Pancreas (tissue), 10 donors: ENCODE measurements around the gene PSMD5. TPM values are rescaled to one million over a fixed set of nuclear protein-coding genes. Genes with fewer than 3 reads are reported as not detected.

ENCODE experiments used
- ATAC-seq, 4 donors: fragments of 200-7000 bp; cut with Tn5 transposase; one replicate each; pipeline versions ENCODE4 v1.8.0 to v1.9.1; 2020; ENCODE audit warnings: mild to moderate bottlenecking in 4 of 4, moderate library complexity in 4 of 4
- DNase-seq, 6 donors: peaks; one replicate each; pipeline ENCODE4 v3.0.0-alpha.2; 2020
- FAIRE-seq: peaks from 2 replicates; lab custom pipeline; 2012; peaks lifted over from hg19 to GRCh38; lab: Jason Lieb, UNC
- H3K27ac ChIP-seq, 4 donors: fragments of 200-600 bp; sonication (generic); 1 replicate in 3 of 4; 2 replicates in 1 of 4; pipeline versions ENCODE4 v1.5.0 to v1.8.0; 2020
- H3K27me3 ChIP-seq, 4 donors: fragments of 200-600 bp; one replicate each; pipeline ENCODE4 v1.8.0; 2021
- H3K36me3 ChIP-seq, 3 donors: fragments of 200-600 bp; sonication (generic) in 1 of 3; one replicate each; pipeline versions ENCODE4 v1.5.0 to v1.8.0; 2020 to 2021
- H3K4me1 ChIP-seq, 3 donors: fragments of 200-600 bp; one replicate each; pipeline ENCODE4 v1.8.0; 2021
- H3K4me3 ChIP-seq, 4 donors: fragments of 200-600 bp; sonication (generic) in 2 of 4; one replicate each; pipeline versions ENCODE4 v1.5.0 to v1.8.0; 2020 to 2021
- H3K9me3 ChIP-seq, 4 donors: fragments of 200-600 bp; one replicate each; pipeline ENCODE4 v1.8.0; 2021
- CTCF ChIP-seq, 4 donors: fragments of 200-600 bp; sonication (generic) in 3 of 4; IDR thresholded peaks; one replicate each; pipeline versions ENCODE4 v1.5.0 to v1.8.0; 2021; ENCODE audit warnings: antibody characterized with exemption in 4 of 4
- WGBS, 2 donors: extraction: QIAGEN DNeasy Blood & Tissue Kit; methylation state at CpG; one replicate each; pipeline ENCODE4 v1.1.7; 2013; 5-methylcytosine and 5-hydroxymethylcytosine counted together
- intact Hi-C, 3 donors: fragments of 100-400 bp; cut with DNase I; formaldehyde crosslinking; loops; one replicate each; pipeline versions ENCODE4 v1.11.1 to v1.14.2; 2022
- polyA plus RNA-seq, 2 donors: library from polyadenylated mRNA; stranded (reverse); fragments of 200-250 nt; gene quantifications; one replicate each; pipeline ENCODE4 v1.2.3, GENCODE V29; 2013
- total RNA-seq, 6 donors: library from RNA; stranded (reverse); fragmentation: NEBNext Ultra II Directional in 4 of 6; extraction: Animal tissue kit (Norgen Biotek cat#: 25700) in 4 of 6; gene quantifications; one replicate each; pipeline versions ENCODE4 v1.2.1 to v1.2.4, GENCODE V29; 2021 to 2023
- donor health status: healthy with polysubstance abuse.
- donor health status: DM: no; HTN: no; CAD: no; lungs with moderate emphysema.
- donor health status: DM: no; HTN: no; CAD: no.
- donor health status: control.
- donor health status: control.
- donor health status: Bipolar disorder and iron deficiency.
- donor health status: DM: yes; HTN: yes; CAD: no.
- donor health status: DM: no; HTN: no; CAD: no.
- donor health status: DM: no; HTN: no; CAD: no.
- donor health status: DM: yes; HTN: yes; CAD: no.

The PSMD5 gene
- total and polyA plus RNA-seq, 8 donors: 5.8 to 33.0 (median 20.7) TPM

- H3K4me1 ChIP-seq: peaks cover 0 to 3% (median 0%) of the 10 kb centered on the region in 3 donors
- H3K27ac ChIP-seq: peak overlapping the region; percentile 68 to 83 (median 69)
- no peaks in the 10 kb centered on the region for H3K27me3 ChIP-seq
- WGBS, 2 donors: 3 to 6% methylated on average over 11 of the region's 11 CpGs
- no peaks in the 10 kb centered on the region for H3K9me3 ChIP-seq
- intact Hi-C loops: no loop called here
- no peak for DNase-seq
- peak; percentile 19 to 52 (median 33) for ATAC-seq
- no peaks in the 10 kb centered on the region for H3K36me3 ChIP-seq
- no peak for TF ChIP-seq CTCF (IDR thresholded peaks at IDR 0.05)
- FAIRE-seq: no peak
- H3K4me3 ChIP-seq: peak overlapping the region in 2 of 4 donors; percentile 26 to 57
These were observed 25.6 kb upstream of the PSMD5 start for GRCh38 chr9:120868339-120868675.

- H3K36me3 ChIP-seq: no peaks in the 10 kb centered on the region
- peak overlapping the region; percentile 68 to 83 (median 69) for H3K27ac ChIP-seq
- intact Hi-C loops: no loop called here
- 83 to 84% methylated on average over 15 of the region's 15 CpGs for WGBS, 2 donors
- H3K4me3 ChIP-seq: peak overlapping the region in 2 of 4 donors; percentile 26 to 57
- FAIRE-seq: no peak
- H3K4me1 ChIP-seq: peaks cover 0 to 3% (median 0%) of the 10 kb centered on the region in 3 donors
- H3K27me3 ChIP-seq: no peaks in the 10 kb centered on the region
- no peak for ATAC-seq
- no peaks in the 10 kb centered on the region for H3K9me3 ChIP-seq
- peak in 1 of 6 donors; percentile 36 for DNase-seq
- no peak for TF ChIP-seq CTCF (IDR thresholded peaks at IDR 0.05)
These were observed 25.1 kb upstream of the PSMD5 start for GRCh38 chr9:120867676-120868338.

GRCh38 chr9:120866651-120867050 is 23.9 kb upstream of the PSMD5 start:
- H3K27me3 ChIP-seq: no peaks in the 10 kb centered on the region
- intact Hi-C loops: no loop called here

GRCh38 chr9:120865809-120866208 is 23.1 kb upstream of the PSMD5 start:
- intact Hi-C loops: no loop called here
- Histone ChIP-seq H3K4me1 (peaks cover 0 to 3% (median 0%) of the 10 kb centered on the region in 3 donors), H3K27ac (no peak overlapping the region), H3K4me3 (no peak overlapping the region), H3K36me3 (no peaks in the 10 kb centered on the region), H3K9me3 (no peaks in the 10 kb centered on the region), H3K27me3 (no peaks in the 10 kb centered on the region)
- DNase-seq (no peak), ATAC-seq (no peak), FAIRE-seq (no peak)
- whole genome bisulfite sequencing, 2 donors: 61 to 73% methylated on average over 5 of the region's 5 CpGs
- TF ChIP-seq CTCF (IDR thresholded peaks at IDR 0.05): no peak

More at GRCh38 chr9:120866651-120867050, 23.9 kb upstream of the PSMD5 start:
- no peak overlapping the region for H3K27ac ChIP-seq
- TF ChIP-seq CTCF (IDR thresholded peaks at IDR 0.05): no peak
- FAIRE-seq (no peak), DNase-seq (no peak), ATAC-seq (no peak)
- WGBS, 2 donors: 87 to 96% methylated on average over 6 of the region's 6 CpGs
- H3K36me3 ChIP-seq: no peaks in the 10 kb centered on the region
- no peaks in the 10 kb centered on the region for H3K9me3 ChIP-seq
- H3K4me1 ChIP-seq: peaks cover 0 to 3% (median 0%) of the 10 kb centered on the region in 3 donors
- no peak overlapping the region for H3K4me3 ChIP-seq

- intact Hi-C loops: no loop called here
- no peak overlapping the region for H3K4me3 ChIP-seq
- H3K27me3 ChIP-seq: no peaks in the 10 kb centered on the region
- 88 to 90% methylated on average over 5 of the region's 5 CpGs for WGBS, 2 donors
- FAIRE-seq (no peak), ATAC-seq (no peak), DNase-seq (no peak)
- H3K9me3 ChIP-seq: no peaks in the 10 kb centered on the region
- no peak for TF ChIP-seq CTCF (IDR thresholded peaks at IDR 0.05)
- peaks cover 0 to 3% (median 0%) of the 10 kb centered on the region in 3 donors for H3K4me1 ChIP-seq
- no peaks in the 10 kb centered on the region for H3K36me3 ChIP-seq
- H3K27ac ChIP-seq: no peak overlapping the region
These were observed 22.5 kb upstream of the PSMD5 start for GRCh38 chr9:120865176-120865575.
